ENCODE results near the gene DUSP2.
A peak's percentile ranks its signal among the peaks of the same experiment; 100 is the strongest.

The DUSP2 gene

DNA sequence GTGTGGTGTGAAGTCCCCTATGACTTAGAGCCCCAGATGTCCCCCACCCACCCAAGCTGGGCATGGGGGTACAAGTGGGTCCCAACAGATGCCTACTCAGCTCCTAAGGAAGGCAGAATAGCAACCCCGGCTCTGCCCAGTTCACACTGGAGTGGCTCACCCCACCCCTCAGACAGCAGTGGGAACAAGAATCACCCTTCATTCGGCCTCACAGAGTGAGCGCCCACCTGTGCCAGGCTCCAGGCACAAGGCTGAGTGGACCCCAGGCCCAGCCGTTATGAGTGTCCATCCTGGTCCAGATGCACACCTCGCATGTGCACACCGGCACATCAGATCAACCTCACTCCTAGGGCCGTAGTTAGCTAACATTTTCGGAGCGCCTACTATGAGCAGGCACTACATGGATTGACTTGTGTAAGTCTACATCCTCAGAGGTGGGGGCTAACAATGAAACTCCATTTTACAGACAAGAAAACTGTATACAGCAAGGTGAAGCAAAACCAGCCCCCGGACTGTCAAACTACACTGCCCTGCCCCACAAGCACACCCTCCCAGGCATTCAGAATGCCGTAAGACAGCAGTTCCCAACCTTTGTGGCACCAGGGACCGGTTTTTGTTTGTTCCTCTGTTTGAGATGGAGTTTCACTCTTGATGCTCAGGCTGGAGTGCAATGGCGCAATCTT lies 4.2 kb downstream of the DUSP2 start:
- TF ChIP-seq SIN3A (IDR thresholded peaks at IDR 0.05; ENCODE audit: borderline replicate concordance, insufficient read depth, low read length) = no peak
- no peak for TF ChIP-seq FOXP2 (optimal IDR thresholded peaks at IDR 0.05; ENCODE audit: borderline replicate concordance, extremely low read depth, extremely low read length, insufficient read depth)
- no peak for TF ChIP-seq TAF1 (IDR thresholded peaks at IDR 0.05; ENCODE audit: borderline replicate concordance, insufficient read depth, low read length)
- TF ChIP-seq POLR2AphosphoS5 (IDR thresholded peaks at IDR 0.05; ENCODE audit: low read depth, low read length) = no peak
- TF ChIP-seq, protein P1, sequence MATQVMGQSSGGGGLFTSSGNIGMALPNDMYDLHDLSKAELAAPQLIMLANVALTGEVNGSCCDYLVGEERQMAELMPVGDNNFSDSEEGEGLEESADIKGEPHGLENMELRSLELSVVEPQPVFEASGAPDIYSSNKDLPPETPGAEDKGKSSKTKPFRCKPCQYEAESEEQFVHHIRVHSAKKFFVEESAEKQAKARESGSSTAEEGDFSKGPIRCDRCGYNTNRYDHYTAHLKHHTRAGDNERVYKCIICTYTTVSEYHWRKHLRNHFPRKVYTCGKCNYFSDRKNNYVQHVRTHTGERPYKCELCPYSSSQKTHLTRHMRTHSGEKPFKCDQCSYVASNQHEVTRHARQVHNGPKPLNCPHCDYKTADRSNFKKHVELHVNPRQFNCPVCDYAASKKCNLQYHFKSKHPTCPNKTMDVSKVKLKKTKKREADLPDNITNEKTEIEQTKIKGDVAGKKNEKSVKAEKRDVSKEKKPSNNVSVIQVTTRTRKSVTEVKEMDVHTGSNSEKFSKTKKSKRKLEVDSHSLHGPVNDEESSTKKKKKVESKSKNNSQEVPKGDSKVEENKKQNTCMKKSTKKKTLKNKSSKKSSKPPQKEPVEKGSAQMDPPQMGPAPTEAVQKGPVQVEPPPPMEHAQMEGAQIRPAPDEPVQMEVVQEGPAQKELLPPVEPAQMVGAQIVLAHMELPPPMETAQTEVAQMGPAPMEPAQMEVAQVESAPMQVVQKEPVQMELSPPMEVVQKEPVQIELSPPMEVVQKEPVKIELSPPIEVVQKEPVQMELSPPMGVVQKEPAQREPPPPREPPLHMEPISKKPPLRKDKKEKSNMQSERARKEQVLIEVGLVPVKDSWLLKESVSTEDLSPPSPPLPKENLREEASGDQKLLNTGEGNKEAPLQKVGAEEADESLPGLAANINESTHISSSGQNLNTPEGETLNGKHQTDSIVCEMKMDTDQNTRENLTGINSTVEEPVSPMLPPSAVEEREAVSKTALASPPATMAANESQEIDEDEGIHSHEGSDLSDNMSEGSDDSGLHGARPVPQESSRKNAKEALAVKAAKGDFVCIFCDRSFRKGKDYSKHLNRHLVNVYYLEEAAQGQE (IDR thresholded peaks at IDR 0.05; ENCODE audit: insufficient read depth in 1 of 2, low read depth in 2 of 2, low read length in 2 of 2) = no peak

DNA sequence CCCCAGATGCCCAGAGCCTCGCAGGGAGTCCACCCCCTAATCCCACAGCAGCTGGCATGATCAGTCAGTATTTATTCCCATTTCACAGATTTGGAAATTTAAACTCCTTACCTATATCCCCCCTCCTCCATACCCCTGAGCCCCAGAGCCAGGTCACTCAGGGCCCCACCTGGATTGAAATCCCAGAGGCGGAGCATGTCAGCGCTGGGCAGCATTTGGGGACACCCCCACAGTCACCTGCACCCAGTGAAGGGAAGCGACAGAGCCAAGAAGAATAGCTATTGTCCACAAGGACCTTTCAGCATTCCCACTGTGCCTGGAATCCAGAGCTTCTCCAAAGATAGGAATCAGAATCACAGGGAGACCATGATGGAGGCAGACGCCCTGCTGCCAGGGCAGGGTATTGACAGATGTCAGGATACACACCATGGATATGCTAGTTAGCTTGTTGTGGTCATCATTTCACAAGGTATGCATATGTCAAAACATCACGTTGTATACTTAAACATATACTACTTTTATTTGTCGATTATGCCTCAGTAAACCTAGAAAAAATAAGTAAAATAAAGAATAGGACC lies 6.0 kb downstream of the DUSP2 start:
- TF ChIP-seq FOXP2 (optimal IDR thresholded peaks at IDR 0.05; ENCODE audit: borderline replicate concordance, extremely low read depth, extremely low read length, insufficient read depth) (no peak), SIN3A (IDR thresholded peaks at IDR 0.05; ENCODE audit: borderline replicate concordance, insufficient read depth, low read length) (no peak), TAF1 (IDR thresholded peaks at IDR 0.05; ENCODE audit: borderline replicate concordance, insufficient read depth, low read length) (no peak), POLR2AphosphoS5 (IDR thresholded peaks at IDR 0.05; ENCODE audit: low read depth, low read length) (no peak)
- TF ChIP-seq, protein P1 (IDR thresholded peaks at IDR 0.05; ENCODE audit: insufficient read depth in 1 of 2, low read depth in 2 of 2, low read length in 2 of 2) = no peak

DNA sequence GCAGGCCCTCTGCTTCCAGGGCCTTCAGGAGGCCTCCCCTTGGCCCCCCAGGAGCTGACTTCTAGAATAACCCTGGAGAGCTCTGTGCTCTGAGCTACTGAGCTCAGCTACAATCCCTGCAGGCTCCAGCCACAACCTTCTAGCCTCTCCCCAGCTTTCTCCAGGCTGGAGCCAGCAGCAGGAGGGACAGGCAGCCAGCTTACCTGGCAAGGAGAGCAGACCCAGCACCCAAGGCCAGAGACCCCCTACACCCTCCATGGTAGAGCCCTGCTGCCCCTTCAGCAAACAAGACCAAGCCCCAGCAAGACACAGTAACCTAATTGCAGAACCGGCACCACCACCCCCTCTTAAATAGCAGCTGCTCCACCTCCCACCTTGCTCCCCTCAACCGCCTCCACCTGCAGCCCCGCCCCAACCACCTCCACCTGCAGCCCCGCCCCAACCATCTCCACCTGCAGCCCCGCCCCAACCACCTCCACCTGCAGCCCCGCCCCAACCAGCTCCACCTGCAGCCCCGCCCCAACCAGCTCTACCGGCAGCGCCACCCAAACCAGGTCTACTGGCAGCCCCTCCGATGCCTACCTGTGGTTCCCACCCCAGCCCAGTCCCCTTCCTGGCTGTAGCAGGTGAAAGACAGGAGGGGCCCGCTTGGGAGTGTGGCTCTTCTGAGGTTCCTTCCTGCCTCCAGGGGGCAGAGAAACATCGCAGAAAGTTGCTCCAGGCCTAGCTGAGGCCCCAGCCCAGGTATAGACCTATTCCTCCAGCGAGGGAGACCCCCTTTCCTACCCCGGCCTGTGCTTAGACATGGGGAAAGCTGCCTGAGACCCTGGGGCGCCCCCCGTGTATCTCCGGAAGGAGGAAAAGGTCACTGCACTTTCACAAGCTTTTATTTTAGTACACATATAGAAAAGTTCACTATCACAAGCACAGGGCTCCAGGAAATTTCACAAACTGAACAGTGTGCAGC lies 6.8 kb downstream of the DUSP2 start, which contains the start of gene ASTL:
Gene ASTL (minus strand): TSS at position 324 of the 967 bp plus-strand sequence. CDS start 66 bp downstream, at position 258.
- no peak for TF ChIP-seq SIN3A (IDR thresholded peaks at IDR 0.05; ENCODE audit: borderline replicate concordance, insufficient read depth, low read length)
- peak; percentile 15 for TF ChIP-seq FOXP2 (optimal IDR thresholded peaks at IDR 0.05; ENCODE audit: borderline replicate concordance, extremely low read depth, extremely low read length, insufficient read depth)
- TF ChIP-seq POLR2AphosphoS5 (IDR thresholded peaks at IDR 0.05; ENCODE audit: low read depth, low read length) = no peak
- TF ChIP-seq, protein P1 (IDR thresholded peaks at IDR 0.05; ENCODE audit: insufficient read depth in 1 of 2, low read depth in 2 of 2, low read length in 2 of 2) = no peak
- no peak for TF ChIP-seq TAF1 (IDR thresholded peaks at IDR 0.05; ENCODE audit: borderline replicate concordance, insufficient read depth, low read length)

DNA sequence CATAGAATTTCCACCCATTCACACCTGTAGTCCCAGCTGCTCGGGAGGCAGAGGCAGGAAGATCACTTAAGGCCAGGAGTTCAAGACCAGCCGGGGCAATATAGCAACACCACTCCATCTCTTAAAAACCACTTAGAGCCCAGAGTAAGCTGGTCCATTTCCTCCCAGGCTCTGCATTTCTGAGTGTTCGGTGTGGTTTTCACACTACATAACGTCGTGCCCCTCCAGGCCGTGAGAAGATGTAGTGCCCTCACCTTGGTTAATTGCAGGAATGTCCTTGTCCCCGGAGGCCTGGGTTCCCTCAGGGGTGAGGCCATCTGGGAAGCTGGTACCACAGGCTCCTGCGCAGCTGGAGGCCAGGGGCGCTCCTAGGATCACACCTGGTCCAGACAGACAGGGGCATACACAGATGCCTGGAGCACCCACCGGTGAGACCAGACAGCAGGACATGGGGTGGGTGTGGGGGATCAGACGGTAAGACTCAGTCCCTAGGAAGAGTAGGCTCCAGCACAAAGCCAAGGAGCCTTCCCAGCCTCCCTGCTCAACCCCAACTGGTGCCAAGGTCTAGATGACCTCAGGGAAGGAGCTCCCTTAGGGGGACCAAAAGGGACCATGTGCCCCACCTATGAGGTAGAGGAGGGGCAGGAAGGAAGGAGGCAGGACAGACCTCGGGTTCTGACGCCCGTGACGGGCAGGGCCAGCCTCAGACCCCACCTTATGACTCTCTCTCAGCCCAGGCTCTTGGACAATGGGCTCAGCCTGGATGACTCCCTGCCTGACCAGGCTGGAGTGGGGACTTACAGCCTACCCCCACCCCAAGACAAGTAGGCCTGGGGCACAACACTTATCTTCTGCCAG lies 7.7 kb downstream of the DUSP2 start:
- TF ChIP-seq, protein P1 (IDR thresholded peaks at IDR 0.05; ENCODE audit: insufficient read depth in 1 of 2, low read depth in 2 of 2, low read length in 2 of 2) = no peak
- TF ChIP-seq POLR2AphosphoS5 (IDR thresholded peaks at IDR 0.05; ENCODE audit: low read depth, low read length) (no peak), SIN3A (IDR thresholded peaks at IDR 0.05; ENCODE audit: borderline replicate concordance, insufficient read depth, low read length) (no peak), FOXP2 (optimal IDR thresholded peaks at IDR 0.05; ENCODE audit: borderline replicate concordance, extremely low read depth, extremely low read length, insufficient read depth) (no peak), TAF1 (IDR thresholded peaks at IDR 0.05; ENCODE audit: borderline replicate concordance, insufficient read depth, low read length) (no peak)
